GM18498 (cell line): ENCODE data around the gene RPS13.
"Not testable (repeated sequence)": the region's sequence is repeated elsewhere in the genome, so short reads cannot be mapped to it uniquely, and the experiment has no call there.

ENCODE experiments used
- ATAC-seq: cut with Tn5 transposase; IDR thresholded peaks from one replicate; pipeline ENCODE4 v1.9.1; 2021; ENCODE audit warnings: mild to moderate bottlenecking, moderate library complexity; ENCODE audit not compliant: unreplicated experiment

RPS13 gene

GRCh38 chr11:17036666-17037658 is 40.5 kb downstream of the RPS13 start:
- no peak for ATAC-seq

- not testable (repeated sequence) for ATAC-seq
Measured at GRCh38 chr11:17034027-17034426, 43.4 kb downstream of the RPS13 start.

DNA sequence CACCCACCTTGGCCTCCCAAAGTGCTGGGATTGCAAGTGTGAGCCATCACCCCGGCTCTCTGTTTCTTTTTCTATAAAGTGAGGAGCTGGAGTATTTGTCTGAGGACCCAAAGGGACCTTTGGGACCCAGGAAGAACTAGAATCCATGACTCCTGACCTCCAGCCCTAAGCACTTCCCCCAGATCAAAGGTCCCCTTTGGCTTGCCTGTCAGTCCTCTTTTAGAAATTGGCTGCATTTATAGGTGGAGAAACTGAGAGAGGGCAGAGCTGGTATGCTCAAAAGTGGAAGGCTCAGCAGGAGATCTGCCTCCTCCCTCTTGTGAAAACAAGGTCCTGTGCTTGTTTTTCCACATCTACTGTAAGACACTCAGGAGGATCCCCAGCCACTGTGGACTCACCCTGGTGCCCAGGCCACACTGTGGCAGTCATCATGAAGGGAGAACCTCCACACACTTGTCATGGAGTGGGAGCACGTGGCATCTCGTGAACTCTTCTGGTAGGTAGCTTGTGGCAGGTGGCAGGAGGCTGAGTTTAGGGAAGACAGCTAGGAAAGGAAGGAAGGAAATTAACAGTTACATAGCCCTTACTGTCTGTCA is 50.9 kb downstream of the RPS13 start:
- no peak for ATAC-seq

DNA sequence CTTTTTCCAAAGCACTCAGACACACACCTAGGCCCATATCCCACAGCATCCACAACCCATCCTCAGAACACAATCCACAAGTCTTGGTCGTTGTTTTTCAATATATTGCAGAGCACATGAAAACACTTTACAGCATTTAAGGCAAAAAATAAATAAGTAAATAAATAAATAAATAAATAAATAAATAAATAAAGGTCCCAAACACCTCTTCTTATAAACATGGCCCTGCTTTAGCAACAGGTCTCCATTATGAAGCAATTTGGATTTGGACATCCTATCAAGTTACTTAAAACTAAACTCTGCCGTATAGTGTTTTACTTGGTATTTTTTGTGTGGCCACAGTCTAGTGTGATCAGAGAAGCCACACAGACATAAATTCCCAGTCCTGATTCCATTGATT is 52.5 kb downstream of the RPS13 start:
- no peak for ATAC-seq
